Lower lobe of right lung (tissue), 2 donors: ENCODE results near the gene RFX3. TPM values are rescaled to one million over a fixed set of nuclear protein-coding genes. Genes with fewer than 3 reads are reported as not detected.

Experiments used
- ATAC-seq, 2 donors: fragments of 200-7000 bp; cut with Tn5 transposase; one replicate each; pipeline ENCODE4 v1.9.1; 2020 to 2022; ENCODE audit warnings: mild to moderate bottlenecking in 2 of 2, moderate library complexity in 2 of 2
- DNase-seq: peaks from one replicate; pipeline ENCODE4 v3.0.0-alpha.2; 2020
- H3K27ac ChIP-seq: fragments of 200-600 bp; one replicate; pipeline ENCODE4 v1.8.0; 2022
- H3K27me3 ChIP-seq: fragments of 200-600 bp; one replicate; pipeline ENCODE4 v1.8.0; 2022; ENCODE audit warnings: low read depth
- H3K36me3 ChIP-seq: fragments of 200-600 bp; one replicate; pipeline ENCODE4 v1.8.0; 2022; ENCODE audit warnings: mild to moderate bottlenecking
- H3K4me1 ChIP-seq: fragments of 200-600 bp; one replicate; pipeline ENCODE4 v1.8.0; 2022
- H3K4me3 ChIP-seq: fragments of 200-600 bp; one replicate; pipeline ENCODE4 v1.8.0; 2022; ENCODE audit warnings: mild to moderate bottlenecking
- H3K9me3 ChIP-seq: fragments of 200-600 bp; one replicate; pipeline ENCODE4 v1.8.0; 2022
- CTCF ChIP-seq: fragments of 200-600 bp; IDR thresholded peaks from one replicate; pipeline ENCODE4 v1.8.0; 2022; ENCODE audit warnings: antibody characterized with exemption, mild to moderate bottlenecking
- intact Hi-C: fragments of 100-400 bp; cut with DNase I; formaldehyde crosslinking; loops from one replicate; pipeline ENCODE4 v1.11.0; 2022
- total RNA-seq: library from RNA; stranded (reverse); fragmentation: NEBNext Ultra II Directional; extraction: Animal tissue kit (Norgen Biotek cat#: 25700); gene quantifications from one replicate; pipeline ENCODE4 v1.2.1, GENCODE V29; 2021
- donor health status: DM: no; HTN: yes; CAD: no; lungs with severe emphysema.

Gene RFX3
- total RNA-seq, 1 donor from 2014 or later, result 25.4 TPM

GRCh38 chr9:3346549-3346948 lies 179.3 kb downstream of the RFX3 start:
- ATAC-seq, result no peak
- DNase-seq, result no peak
- intact Hi-C loops, result no loop called here
- Histone ChIP-seq H3K4me1 (no peaks in the 10 kb centered on the region), H3K27ac (no peak overlapping the region), H3K4me3 (no peak overlapping the region), H3K9me3 (no peaks in the 10 kb centered on the region), H3K36me3 (no peaks in the 10 kb centered on the region), H3K27me3 (no peaks in the 10 kb centered on the region)
- no peak for TF ChIP-seq CTCF

- ATAC-seq, result no peak
- H3K36me3 ChIP-seq, result no peaks in the 10 kb centered on the region
- H3K27ac ChIP-seq, result no peak overlapping the region
- intact Hi-C loops, result no loop called here
- H3K9me3 ChIP-seq, result no peaks in the 10 kb centered on the region
- no peak for DNase-seq
- H3K4me1 ChIP-seq, result no peaks in the 10 kb centered on the region
- no peaks in the 10 kb centered on the region for H3K27me3 ChIP-seq
- no peak overlapping the region for H3K4me3 ChIP-seq
- no peak for TF ChIP-seq CTCF
Measured at GRCh38 chr9:3343671-3344070, 182.1 kb downstream of the RFX3 start.

GRCh38 chr9:3342159-3342777 lies 183.5 kb downstream of the RFX3 start:
- Histone ChIP-seq H3K27me3 (no peaks in the 10 kb centered on the region), H3K4me3 (no peak overlapping the region), H3K36me3 (no peaks in the 10 kb centered on the region), H3K4me1 (peaks cover 7% of the 10 kb centered on the region), H3K27ac (no peak overlapping the region), H3K9me3 (no peaks in the 10 kb centered on the region)
- DNase-seq (no peak), ATAC-seq (no peak)
- intact Hi-C loops, result no loop called here
- TF ChIP-seq CTCF, result no peak

GRCh38 chr9:3337515-3338225 lies 188.1 kb downstream of the RFX3 start:
- ATAC-seq, result peak; percentile 30 to 47
- Histone ChIP-seq H3K4me1 (peaks cover 11% of the 10 kb centered on the region), H3K36me3 (no peaks in the 10 kb centered on the region), H3K4me3 (no peak overlapping the region), H3K27ac (no peak overlapping the region), H3K27me3 (no peaks in the 10 kb centered on the region), H3K9me3 (no peaks in the 10 kb centered on the region)
- no peak for TF ChIP-seq CTCF
- intact Hi-C loops, result no loop called here
- DNase-seq, result no peak

GRCh38 chr9:3336951-3337350 lies 188.8 kb downstream of the RFX3 start:
- DNase-seq, result no peak
- ATAC-seq, result no peak
- TF ChIP-seq CTCF, result no peak
- Histone ChIP-seq H3K4me3 (no peak overlapping the region), H3K27me3 (no peaks in the 10 kb centered on the region), H3K36me3 (no peaks in the 10 kb centered on the region), H3K27ac (no peak overlapping the region), H3K9me3 (no peaks in the 10 kb centered on the region), H3K4me1 (peaks cover 17% of the 10 kb centered on the region)
- intact Hi-C loops, result no loop called here
